GM19467 (cell line): ENCODE results near the gene TMEM132C.

Experiments used
- ATAC-seq: cut with Tn5 transposase; IDR thresholded peaks from one replicate; pipeline ENCODE4 v1.9.1; 2021; ENCODE audit warnings: mild to moderate bottlenecking, moderate library complexity; ENCODE audit not compliant: unreplicated experiment

The TMEM132C gene

DNA sequence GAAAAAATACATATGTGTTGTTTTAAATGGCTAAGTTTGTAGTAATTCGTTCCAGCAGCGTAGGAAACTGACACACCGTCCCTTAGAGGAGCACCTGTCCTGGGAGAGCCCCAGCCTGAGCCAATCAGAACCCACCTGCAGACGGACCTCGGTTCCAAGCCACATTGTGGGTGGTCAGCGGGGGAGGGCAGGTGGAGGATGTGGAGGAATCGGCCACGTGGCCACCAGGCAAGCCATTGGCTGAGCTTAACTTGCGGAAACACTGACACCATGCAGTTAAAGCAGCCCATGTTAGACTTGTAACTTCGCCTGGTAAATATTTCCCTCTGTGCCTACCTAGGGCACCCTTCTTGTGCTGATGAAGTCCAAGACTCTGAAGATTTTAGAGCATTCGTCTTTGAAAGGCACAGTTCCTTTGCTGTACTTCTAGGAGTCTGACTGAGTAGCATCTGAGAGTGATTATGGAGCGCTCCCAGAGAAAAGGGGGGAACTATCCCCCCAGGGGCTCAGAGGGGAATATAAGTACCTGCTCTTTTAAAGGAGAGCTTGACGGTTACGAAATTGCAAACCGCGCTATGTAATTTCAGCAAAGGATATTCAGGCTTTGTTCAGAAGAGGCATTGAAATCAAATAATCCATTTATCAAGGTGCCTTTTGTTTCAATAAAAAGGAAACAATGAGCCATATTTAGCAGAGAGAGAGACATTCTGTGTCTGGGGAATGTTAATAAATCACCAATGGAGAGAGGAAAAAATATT lies 135.7 kb downstream of the TMEM132C start:
- ATAC-seq = no peak

DNA sequence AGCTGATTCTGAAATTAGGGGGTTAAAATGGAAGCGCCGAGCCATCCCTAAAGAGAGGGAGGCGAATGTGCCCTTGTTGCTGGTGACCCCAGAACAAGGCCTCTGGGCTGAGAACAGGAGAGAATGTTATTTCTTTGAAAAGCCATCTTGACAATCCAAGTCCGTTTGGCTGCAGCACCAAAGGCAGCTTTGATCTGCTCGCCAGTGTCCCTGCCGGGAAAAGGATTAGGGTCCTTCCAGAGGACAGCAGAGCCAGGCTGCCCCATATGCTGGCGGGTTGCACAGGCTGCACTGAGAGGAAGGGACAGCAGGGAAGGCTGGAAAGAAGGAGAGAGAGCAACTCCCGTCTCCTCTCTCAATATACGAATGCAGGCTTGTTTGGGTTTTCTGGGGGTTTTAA lies 141.7 kb downstream of the TMEM132C start:
- ATAC-seq = no peak

DNA sequence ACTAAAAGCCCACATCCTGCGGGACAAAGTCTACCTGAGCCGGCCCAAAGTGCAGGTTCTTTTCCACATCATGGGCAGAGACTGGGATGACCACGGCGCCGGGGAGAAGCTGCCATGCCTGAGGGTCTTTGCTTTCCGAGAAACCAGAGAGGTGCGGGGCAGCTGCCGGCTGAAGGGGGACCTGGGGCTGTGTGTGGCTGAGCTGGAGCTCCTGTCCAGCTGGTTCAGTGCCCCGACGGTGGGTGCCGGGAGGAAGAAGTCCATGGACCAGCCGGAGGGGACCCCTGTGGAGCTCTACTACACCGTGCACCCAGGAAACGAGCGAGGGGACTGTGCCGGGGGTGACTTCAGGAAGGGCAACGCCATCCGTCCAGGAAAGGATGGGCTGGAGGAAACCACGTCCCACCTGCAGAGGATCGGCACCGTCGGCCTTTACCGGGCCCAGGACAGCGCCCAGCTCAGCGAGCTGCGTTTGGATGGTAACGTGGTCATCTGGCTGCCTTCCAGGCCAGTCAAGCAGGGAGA lies 148.1 kb downstream of the TMEM132C start:
- no peak for ATAC-seq

DNA sequence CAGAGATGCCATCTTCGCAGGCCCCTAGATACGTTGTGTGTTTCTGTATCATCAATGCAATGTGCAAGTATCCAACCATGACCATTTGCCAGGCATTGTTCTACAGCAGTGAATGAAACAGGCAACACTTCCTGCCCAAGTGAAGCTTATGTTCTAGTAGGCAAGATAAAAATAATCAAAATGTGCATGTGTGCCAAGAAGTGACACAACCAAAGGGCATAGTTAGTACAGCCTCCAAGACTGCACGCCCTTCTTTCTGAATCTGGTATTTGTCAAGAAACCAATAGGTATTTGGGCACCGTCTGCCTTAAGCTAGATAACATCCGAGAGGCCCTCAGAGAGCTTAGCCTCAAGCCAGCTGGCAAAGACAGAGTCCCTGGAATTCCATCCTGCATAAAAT lies 152.0 kb downstream of the TMEM132C start:
- no peak for ATAC-seq

DNA sequence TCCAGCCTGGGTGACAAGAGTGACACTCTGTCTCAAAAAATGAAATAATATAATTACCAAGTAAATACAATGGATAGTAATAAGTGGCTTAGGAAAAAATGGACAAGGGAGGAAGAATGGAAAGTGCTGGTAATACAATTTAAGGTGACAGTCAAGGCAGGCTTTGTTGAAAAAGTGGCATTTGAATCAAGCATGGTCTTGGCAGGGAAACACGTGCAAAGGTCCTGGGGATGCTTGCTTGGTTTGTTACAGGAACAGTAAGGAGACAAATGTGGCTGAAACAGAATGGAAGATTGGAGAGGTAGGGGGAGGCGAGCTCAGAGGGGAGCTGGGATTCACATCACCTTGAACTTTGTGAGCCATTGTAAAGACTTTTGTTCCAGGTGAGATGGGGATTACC lies 153.2 kb downstream of the TMEM132C start:
- no peak for ATAC-seq

DNA sequence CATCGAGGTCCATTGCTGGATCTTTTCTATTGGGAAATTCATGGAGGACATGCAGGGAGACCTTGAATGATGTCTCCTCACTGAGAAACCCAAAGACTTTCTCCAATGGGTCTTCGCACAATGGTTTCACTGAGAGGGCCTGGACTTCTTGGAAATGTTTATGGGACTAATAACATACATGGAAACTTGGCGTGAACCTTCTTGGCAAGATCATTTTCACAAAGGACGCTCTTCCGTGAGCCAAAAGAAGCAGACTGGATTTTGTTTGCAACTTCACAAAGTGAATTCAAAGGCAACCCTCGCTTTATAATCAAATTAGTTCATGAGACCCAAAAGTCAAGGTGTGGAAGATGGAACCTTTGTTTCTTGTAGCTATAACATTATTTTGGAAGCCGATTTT lies 154.4 kb downstream of the TMEM132C start:
- no peak for ATAC-seq

DNA sequence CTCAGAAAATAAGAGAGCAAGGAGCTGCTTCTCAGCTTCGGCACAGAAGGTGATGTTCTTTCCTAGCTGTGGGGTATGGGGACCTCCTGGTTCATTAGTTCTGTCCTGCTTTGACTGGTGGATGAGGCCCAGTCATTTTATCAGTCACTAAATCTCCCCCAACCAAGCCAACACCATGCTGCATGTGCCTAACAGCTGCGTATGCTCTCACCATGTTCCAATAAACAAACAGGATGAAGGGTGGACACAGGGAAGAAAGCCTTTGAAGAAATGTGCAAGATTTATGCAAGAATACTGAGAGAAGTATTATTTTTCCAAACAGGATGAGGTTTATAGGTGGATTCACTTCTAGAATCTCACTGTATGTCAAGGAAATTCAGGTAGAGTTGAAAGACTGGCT lies 156.2 kb downstream of the TMEM132C start:
- no peak for ATAC-seq

DNA sequence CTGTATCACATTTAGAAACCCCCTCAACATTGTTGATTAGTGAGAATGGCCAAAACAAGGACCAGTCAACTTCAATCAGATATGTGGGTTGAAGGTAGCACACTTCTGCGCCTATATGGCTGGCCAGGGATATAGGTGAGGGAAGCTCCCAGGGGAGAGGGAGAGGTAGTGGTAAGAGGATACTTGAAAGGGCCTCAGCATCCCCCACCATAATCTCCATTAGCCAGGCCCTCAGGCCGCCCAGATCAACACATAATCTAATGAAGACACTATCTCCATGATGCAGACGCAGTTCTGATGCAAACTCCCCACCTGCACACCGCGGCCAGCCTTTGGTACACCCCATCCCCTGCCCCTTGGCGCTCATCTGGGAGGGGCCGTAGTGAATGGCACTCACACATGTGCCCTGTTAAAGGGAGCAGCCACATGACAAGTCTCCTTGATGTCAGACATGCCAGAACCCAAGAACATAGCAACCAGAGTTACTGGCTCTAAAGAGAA lies 158.0 kb downstream of the TMEM132C start:
- ATAC-seq = no peak

DNA sequence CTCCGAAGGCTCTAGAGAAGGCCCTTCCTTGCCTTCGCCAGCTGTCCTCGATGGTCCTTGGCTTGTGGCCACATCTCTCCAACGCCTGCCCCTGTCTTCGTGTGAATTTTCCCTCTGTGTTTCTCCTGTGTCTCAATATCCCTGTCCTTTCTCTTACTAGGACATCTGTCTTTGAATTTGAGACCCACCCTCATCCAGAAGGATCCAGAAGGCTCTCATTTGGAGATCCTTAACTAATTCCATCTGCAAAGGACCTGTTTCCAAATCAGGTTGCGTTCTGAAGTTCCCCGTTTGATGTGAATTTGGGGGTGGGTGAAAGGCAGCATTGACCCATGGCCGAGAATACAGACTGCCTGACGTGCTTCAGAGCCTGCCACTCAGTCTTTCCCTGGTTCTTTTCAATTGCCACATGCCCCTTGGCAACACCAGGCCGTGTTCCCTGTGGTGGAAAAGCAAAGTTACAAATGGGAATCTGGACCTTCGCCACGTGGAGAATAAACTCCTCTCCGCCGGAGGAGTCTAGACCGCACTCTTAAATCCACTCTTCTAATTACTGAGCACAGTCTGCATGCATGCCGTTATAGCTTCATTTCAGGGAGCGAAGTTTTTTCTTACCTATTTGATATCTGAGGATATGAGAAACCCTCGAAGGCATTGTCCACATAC lies 158.8 kb downstream of the TMEM132C start:
- no peak for ATAC-seq

DNA sequence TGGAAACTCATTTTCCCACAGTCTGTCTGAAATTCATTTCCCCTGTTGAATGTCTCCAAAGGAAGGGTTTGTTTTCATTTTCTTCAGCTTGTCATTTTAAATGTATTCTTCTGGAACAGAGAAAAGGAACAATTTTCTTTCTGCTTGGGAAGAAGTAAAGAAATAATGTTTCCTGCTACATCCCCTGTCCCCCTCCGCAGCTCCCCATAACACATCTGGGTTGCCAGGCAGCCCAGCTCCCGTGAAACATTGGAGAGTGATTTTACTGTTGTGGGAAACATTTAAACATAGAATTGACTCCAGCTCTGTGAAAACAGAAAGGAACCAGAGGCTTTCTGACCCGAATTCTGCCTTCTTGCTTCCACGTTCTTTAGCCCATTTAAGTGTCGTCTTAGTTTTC lies 159.5 kb downstream of the TMEM132C start:
- ATAC-seq = no peak

DNA sequence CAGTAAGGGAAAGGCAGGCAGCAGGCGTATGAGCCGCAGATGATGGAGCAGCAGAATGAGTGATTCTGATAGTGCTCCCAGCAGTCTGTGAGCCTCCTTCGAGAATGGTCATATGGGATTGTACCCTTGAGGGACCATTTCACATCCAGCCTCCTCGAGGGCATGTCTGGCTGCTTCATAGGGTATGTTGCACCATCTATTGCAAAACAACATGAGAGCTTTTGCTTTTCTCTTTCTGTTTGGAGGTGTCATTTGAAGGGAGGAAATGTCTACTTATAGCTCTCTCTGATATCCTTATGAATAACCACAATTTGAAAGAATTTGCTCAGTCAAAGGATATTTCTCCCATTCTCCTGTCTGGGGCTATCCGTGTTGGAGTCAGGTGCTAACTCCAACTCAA lies 172.8 kb downstream of the TMEM132C start:
- no peak for ATAC-seq

DNA sequence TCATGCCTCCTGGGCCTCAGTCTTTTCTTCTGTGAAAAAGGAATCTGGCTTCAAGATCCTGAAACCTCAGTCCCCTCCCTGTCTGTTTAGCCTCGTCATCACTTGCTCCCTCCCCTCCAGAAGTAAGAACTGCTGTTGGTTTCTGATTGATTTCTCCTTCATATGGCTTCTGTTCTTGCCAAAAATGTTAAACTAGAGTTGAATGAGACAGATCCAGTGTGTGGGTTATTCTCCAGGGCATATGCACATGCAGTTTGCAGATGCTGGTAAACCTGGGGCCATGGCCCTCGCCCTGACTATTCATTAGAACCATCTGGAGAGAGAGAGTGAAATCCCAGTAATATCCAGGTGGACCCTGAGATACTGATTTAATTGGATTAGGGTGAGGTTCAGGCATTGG lies 175.1 kb downstream of the TMEM132C start:
- no peak for ATAC-seq

DNA sequence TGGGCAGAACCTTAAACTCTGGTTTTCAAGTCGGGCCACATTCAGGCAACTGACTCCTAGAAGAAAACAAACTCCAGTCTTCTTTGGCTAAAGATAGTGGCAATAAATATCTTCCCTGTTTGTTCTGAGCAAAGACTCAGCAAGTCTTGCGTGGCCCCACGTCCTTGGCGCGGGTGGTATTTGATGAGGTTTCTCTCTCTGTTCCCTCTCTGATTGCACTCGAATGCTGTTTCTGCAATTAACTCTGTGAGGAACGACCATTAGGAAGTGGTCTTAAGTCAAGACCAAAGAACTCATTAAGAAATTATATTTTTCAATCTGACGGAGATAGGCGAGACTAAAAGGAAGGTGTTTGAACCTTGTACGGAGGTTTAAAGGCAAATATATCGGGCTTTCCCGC lies 177.6 kb downstream of the TMEM132C start:
- no peak for ATAC-seq

DNA sequence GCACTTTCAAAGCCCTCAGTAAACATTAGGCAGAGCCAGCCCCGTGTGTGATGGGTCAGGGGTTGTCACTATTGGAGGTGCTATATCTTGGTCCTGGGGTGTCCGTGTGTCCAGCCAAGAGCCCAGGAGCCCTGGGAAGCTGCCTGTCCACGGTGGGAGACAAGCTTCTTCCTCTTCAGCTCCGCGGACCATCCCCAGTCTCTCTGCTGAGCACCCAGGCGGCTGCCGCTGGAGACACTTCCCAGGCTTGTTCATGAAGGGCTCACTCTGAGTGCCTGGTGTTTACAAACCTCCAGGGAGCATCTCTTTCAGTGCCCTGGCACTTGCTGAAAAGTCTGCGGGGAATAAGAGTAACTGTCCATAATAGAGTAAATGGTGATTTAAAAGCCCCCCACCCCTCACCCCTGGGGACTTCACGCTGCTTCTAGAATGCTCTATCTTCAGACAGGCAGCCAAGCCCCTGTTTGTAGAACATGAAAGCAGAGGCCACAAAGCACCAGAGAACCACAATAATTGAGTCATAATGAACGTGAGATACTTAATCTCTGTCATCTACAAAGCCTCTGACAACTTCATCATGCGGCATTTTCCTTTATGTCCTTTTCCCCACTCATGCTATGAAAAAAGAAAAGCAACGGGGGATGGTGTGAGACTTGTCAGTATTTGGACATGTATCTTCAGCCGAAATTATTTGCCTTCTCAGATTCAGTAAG lies 178.6 kb downstream of the TMEM132C start:
- no peak for ATAC-seq

DNA sequence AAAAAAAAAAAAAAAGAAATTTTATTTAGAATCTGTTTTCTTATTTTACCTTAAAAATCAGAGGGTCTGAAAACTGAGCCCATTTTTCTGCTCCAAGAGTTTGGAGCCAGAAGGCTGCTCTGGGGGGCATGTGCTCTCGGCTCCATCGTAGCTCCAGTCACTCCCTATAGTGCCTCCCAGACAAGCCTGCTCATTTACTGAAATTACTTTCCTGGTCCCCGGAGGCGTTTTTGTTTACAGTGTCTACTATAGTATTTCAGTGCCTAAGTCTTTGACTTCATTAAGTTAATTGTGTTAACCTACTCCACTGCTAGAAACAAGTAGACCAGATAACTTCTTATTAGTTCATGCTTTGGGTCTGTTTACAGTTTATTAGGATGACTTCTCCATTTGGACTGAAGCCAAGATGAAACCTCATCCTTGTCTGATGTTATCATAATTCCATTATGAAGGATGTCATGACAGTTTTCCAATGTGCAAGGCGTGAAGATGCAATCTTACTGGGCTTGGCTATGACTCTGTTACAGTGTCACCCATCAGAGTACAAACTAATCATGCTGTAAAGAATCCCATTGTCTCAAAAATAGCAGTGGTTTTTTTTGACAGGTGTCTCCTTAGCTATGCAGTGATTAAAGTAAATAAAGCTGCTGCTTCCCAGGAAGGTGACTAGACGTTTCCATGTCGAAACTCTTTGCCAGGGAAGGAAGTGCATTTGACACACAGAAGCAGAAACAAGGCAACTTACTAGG lies 182.3 kb downstream of the TMEM132C start:
- no peak for ATAC-seq

DNA sequence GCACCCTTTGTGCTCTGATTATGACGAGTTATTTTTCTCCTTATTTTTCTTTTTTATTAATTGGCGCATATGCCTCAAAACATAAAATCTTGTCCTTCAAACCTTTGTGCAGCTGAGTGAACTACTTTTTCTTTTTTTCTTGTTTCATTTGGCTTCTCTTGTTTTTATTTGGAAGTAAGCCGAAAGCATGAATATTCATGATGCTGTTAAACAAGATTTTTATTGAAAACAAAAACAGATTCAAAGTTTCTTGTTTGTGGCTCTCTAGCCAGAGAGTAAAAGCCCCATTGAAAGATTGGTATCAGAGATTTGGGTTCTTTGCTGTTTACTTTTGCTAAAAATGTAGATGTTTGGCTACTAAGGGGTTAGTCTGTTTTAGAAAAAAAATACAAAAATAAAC lies 183.8 kb downstream of the TMEM132C start:
- ATAC-seq = no peak

DNA sequence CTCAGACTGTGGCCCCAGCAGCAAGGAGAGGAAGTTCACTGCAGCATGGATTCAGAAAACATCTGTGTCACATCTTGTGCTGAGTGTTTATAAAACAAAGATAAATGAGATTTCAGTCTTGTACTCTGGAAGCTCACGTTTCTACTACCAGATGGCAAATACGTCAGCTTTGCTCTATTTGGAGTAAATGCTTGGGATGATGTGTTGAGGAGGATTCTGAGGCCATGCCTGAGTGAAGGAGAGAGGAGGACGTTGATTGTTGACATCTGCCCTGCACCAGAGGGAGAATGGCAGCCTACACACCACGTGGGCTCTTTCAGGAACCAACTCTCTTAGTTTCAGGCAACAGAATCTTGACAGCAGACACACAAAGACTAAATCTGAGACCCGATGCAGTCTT lies 188.9 kb downstream of the TMEM132C start:
- no peak for ATAC-seq

DNA sequence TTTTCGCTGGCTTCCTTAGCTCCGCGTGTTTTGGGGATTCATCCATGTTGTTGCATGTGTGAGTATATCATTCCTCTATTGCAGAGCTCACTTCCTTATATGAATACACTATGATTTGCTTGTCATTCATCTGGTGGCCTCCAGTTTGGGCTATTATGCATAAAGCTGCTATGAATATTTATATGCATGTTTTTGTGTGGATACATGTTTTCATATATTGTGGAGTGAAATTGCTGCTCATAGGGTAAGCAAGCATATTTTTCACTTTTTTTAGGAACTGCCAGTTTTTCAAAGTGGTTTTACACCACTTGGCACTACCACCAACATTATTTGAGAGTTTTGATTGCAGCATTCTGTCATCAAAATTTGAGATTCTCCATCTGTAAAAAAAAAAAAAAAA lies 190.0 kb downstream of the TMEM132C start:
- ATAC-seq = no peak

DNA sequence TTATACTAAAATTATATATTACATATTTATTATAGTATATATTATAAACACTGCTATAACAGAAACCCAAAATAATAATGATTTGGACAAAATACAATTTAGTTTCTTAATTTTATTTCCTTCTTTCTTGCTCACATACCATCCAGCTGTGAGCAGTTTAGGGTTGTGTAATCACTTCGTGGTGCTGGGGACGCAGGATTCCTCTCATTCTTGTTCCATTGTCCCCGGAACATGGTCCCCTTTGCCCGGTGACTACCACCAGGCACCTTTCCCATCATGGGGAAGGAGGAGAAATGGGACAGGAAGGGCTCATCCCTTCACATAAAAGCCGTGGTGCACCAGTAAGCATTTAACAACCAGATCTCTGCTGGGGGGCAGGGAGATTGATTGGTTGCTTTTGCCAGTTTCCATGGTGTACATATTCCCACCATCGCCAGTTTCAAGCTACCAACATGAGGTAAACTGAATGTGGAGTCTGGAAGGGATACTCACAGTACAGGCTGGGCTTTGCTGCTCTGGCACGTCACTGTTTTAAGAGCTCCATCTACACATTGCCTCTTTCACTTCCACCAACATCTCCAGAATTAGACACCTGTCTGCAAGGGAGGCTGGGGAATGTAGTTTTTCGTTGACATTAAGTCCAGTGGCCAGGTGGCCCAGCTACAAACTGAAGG lies 191.5 kb downstream of the TMEM132C start:
- no peak for ATAC-seq

DNA sequence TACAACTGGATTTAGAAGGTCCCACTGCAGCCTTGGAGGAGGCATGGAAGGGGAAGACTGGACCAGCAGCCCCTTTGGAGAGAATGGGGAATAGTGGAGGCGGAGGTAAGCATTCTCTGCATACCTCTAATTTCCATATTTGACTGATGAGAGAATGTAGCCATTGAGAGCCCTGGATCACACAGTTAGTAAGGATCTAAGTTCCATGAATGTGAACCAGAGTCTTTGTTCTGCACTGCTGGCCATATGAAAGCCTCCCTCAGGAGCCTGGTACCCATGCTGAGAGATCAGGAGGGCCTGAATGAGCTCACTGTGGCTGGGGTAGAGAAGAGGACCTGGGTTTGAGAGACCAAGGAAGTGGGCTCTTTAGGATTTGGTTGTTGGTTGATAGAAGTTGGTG lies 192.1 kb downstream of the TMEM132C start:
- ATAC-seq = no peak
